ENCODE measurements around the gene OR2AE1. TPM values are rescaled to one million over a fixed set of nuclear protein-coding genes. Genes with fewer than 3 reads are reported as not detected.
A peak's percentile ranks its signal among the peaks of the same experiment; 100 is the strongest.

OR2AE1 gene
- total and polyA plus RNA-seq, 9 of the 15 experiments (the other 6 are each of a cell fraction or from before 2014, with no cell fraction given) = 0.27 TPM; not detected in 8

DNA sequence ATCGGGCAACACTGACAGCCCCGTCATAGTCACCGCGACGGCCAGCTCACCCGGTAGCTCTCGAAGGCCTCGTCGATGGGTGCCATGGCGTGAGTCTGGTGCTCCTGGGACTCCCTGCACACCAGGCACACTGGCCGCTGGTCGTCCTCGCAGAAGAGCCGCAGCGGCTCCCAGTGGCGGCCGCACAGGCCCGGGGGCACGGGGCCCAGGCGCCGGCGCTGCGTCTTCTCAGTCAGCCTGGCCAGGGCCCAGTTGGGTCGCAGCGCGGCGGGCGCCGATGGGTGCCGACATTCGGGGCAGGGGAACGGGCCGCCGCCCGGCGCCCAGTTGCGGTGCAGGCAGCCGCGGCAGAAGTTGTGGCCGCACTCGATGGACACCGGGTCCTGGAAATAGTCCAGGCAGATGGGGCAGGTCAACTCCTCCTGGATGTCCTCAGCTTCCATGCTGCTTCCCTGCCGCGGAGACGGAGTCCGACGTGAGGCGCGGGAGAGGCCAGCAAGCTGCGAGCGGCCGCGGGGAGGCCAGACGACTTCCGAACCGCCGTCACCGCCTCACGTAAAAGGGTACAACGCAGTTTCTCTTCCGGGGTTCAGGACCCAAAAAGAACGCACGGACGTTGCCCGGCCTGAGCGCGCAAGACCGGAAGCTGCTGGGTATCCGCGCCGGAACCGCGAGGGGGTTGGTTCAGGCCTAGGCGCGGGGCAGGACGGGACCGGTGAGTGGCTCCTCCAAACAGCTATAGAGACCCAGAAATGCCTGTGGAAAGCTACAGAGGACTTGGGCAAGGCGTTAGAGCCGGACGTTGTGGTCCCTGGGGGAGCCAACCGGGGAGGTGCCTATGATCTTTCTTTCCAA is 42.4 kb upstream of the OR2AE1 start, which contains the start of gene TRIM4 (continued):
- TF ChIP-seq, protein P1, sequence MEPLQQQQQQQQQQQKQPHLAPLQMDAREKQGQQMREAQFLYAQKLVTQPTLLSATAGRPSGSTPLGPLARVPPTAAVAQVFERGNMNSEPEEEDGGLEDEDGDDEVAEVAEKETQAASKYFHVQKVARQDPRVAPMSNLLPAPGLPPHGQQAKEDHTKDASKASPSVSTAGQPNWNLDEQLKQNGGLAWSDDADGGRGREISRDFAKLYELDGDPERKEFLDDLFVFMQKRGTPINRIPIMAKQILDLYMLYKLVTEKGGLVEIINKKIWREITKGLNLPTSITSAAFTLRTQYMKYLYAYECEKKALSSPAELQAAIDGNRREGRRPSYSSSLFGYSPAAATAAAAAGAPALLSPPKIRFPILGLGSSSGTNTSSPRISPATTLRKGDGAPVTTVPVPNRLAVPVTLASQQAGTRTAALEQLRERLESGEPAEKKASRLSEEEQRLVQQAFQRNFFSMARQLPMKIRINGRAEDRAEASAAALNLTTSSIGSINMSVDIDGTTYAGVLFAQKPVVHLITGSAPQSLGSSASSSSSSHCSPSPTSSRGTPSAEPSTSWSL (CRISPR knock-in tag; IDR thresholded peaks at IDR 0.05; ENCODE audit: borderline replicate concordance) = no peak
- no peak for TF ChIP-seq MYNN (IDR thresholded peaks at IDR 0.05)
- no peak for TF ChIP-seq MYNN (CRISPR knock-in tag; IDR thresholded peaks at IDR 0.05)
- TF ChIP-seq MCM5 (IDR thresholded peaks at IDR 0.05; ENCODE audit: low read depth) = no peak
- TF ChIP-seq, protein P2, sequence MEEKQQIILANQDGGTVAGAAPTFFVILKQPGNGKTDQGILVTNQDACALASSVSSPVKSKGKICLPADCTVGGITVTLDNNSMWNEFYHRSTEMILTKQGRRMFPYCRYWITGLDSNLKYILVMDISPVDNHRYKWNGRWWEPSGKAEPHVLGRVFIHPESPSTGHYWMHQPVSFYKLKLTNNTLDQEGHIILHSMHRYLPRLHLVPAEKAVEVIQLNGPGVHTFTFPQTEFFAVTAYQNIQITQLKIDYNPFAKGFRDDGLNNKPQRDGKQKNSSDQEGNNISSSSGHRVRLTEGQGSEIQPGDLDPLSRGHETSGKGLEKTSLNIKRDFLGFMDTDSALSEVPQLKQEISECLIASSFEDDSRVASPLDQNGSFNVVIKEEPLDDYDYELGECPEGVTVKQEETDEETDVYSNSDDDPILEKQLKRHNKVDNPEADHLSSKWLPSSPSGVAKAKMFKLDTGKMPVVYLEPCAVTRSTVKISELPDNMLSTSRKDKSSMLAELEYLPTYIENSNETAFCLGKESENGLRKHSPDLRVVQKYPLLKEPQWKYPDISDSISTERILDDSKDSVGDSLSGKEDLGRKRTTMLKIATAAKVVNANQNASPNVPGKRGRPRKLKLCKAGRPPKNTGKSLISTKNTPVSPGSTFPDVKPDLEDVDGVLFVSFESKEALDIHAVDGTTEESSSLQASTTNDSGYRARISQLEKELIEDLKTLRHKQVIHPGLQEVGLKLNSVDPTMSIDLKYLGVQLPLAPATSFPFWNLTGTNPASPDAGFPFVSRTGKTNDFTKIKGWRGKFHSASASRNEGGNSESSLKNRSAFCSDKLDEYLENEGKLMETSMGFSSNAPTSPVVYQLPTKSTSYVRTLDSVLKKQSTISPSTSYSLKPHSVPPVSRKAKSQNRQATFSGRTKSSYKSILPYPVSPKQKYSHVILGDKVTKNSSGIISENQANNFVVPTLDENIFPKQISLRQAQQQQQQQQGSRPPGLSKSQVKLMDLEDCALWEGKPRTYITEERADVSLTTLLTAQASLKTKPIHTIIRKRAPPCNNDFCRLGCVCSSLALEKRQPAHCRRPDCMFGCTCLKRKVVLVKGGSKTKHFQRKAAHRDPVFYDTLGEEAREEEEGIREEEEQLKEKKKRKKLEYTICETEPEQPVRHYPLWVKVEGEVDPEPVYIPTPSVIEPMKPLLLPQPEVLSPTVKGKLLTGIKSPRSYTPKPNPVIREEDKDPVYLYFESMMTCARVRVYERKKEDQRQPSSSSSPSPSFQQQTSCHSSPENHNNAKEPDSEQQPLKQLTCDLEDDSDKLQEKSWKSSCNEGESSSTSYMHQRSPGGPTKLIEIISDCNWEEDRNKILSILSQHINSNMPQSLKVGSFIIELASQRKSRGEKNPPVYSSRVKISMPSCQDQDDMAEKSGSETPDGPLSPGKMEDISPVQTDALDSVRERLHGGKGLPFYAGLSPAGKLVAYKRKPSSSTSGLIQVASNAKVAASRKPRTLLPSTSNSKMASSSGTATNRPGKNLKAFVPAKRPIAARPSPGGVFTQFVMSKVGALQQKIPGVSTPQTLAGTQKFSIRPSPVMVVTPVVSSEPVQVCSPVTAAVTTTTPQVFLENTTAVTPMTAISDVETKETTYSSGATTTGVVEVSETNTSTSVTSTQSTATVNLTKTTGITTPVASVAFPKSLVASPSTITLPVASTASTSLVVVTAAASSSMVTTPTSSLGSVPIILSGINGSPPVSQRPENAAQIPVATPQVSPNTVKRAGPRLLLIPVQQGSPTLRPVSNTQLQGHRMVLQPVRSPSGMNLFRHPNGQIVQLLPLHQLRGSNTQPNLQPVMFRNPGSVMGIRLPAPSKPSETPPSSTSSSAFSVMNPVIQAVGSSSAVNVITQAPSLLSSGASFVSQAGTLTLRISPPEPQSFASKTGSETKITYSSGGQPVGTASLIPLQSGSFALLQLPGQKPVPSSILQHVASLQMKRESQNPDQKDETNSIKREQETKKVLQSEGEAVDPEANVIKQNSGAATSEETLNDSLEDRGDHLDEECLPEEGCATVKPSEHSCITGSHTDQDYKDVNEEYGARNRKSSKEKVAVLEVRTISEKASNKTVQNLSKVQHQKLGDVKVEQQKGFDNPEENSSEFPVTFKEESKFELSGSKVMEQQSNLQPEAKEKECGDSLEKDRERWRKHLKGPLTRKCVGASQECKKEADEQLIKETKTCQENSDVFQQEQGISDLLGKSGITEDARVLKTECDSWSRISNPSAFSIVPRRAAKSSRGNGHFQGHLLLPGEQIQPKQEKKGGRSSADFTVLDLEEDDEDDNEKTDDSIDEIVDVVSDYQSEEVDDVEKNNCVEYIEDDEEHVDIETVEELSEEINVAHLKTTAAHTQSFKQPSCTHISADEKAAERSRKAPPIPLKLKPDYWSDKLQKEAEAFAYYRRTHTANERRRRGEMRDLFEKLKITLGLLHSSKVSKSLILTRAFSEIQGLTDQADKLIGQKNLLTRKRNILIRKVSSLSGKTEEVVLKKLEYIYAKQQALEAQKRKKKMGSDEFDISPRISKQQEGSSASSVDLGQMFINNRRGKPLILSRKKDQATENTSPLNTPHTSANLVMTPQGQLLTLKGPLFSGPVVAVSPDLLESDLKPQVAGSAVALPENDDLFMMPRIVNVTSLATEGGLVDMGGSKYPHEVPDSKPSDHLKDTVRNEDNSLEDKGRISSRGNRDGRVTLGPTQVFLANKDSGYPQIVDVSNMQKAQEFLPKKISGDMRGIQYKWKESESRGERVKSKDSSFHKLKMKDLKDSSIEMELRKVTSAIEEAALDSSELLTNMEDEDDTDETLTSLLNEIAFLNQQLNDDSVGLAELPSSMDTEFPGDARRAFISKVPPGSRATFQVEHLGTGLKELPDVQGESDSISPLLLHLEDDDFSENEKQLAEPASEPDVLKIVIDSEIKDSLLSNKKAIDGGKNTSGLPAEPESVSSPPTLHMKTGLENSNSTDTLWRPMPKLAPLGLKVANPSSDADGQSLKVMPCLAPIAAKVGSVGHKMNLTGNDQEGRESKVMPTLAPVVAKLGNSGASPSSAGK (IDR thresholded peaks at IDR 0.05) = peak; percentile 67
- TF ChIP-seq CAMTA2 (CRISPR knock-in tag; conservative IDR thresholded peaks at IDR 0.05) = no peak
- no peak for TF ChIP-seq TSC22D4 (tag; IDR thresholded peaks at IDR 0.05)
- TF ChIP-seq MAFK (IDR thresholded peaks at IDR 0.05; ENCODE audit: low read length) = no peak
- TF ChIP-seq ZBTB7A (IDR thresholded peaks at IDR 0.05; ENCODE audit: borderline replicate concordance, control insufficient read depth, low read depth, low read length) = 0 out of 2 replicates have a peak, but pooled peaks have one; percentile 4
- TF ChIP-seq POU5F1 (IDR thresholded peaks at IDR 0.05; ENCODE audit: borderline replicate concordance, low read depth, low read length, partially characterized antibody) = no peak
- TF ChIP-seq EGR1 (conservative IDR thresholded peaks at IDR 0.05) = no peak
- TF ChIP-seq, protein P3, sequence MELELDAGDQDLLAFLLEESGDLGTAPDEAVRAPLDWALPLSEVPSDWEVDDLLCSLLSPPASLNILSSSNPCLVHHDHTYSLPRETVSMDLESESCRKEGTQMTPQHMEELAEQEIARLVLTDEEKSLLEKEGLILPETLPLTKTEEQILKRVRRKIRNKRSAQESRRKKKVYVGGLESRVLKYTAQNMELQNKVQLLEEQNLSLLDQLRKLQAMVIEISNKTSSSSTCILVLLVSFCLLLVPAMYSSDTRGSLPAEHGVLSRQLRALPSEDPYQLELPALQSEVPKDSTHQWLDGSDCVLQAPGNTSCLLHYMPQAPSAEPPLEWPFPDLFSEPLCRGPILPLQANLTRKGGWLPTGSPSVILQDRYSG (tag; conservative IDR thresholded peaks at IDR 0.05; ENCODE audit: low read depth) = no peak; the same call in 1 of the 2 replicates
- no peak for TF ChIP-seq ZNF780A (CRISPR knock-in tag; IDR thresholded peaks at IDR 0.05)

Measured in K562 (cell line).